Heart left ventricle (tissue), 13 donors: Measurements from ENCODE around the gene SMIM14.

Source experiments
- POLR2A ChIP-seq, 2 donors: fragments of 450-650 bp; IDR thresholded peaks; one replicate each; pipeline ENCODE4 v1.6.1; 2017; ENCODE audit warnings: antibody characterized with exemption in 2 of 2, mild to moderate bottlenecking in 2 of 2, moderate library complexity in 2 of 2
- TF ChIP-seq, protein P1 (sequence below), 12 donors: fragments of 200-600 bp; sonication (generic) in 4 of 12; IDR thresholded peaks; one replicate each; pipeline versions ENCODE4 v1.5.0 to v1.8.0; 2018 to 2022; ENCODE audit warnings: antibody characterized with exemption in 12 of 12, mild to moderate bottlenecking in 5 of 12
- donor health status: ischemic (EF 13 %, LVEDD 7.1; RV severe dilation, severe dysfunction).
- donor health status: DM: no; HTN: yes; CAD: no.
- donor health status: DM: no; HTN: no; CAD: no.
- donor health status: ischemic (EF 25% LVEDD 6.9; RV normal size, moderate dysfunction).
- donor health status: ischemic (EF 25% LVEDD 5.7; RV mildly dilated, moderate dysfunction).
- donor health status: ischemic (EF 35%, LVEDD 5.7; RV mildly dilated, moderate dysfunction).
- donor health status: nonischemic (EF 11% LVEDD 7.7; RV severe dilation, severe dysfunction).
- donor health status: DM: yes; HTN: yes; CAD: no.
- donor health status: PGD.
- donor health status: ischemic (EF 29% LVEDD 5.4; RV normal size, mild dysfunction).
- donor health status: nonischemic (EF 23%, LVEDD 6.1; RV moderate dilation, normal function).

DNA sequence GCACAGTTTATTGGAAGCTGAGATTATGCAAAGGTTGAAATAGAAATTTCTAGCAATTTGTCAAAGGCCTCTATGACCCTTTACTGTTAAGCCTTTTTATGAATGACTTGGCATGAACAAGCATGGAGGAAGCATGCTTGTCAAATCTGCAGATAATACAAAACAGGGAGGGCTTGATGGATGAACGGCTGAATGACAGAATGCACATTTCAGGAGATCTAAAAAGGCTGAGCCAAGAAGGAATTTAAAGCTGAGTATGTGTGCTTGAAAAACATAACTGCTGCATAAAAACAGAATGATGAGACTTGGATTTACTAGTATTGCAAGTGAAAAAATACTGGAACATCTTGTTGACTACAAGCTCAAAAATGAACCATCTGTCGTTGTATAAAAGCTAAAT is 30.2 kb upstream of the SMIM14 start:
- TF ChIP-seq, protein P1, sequence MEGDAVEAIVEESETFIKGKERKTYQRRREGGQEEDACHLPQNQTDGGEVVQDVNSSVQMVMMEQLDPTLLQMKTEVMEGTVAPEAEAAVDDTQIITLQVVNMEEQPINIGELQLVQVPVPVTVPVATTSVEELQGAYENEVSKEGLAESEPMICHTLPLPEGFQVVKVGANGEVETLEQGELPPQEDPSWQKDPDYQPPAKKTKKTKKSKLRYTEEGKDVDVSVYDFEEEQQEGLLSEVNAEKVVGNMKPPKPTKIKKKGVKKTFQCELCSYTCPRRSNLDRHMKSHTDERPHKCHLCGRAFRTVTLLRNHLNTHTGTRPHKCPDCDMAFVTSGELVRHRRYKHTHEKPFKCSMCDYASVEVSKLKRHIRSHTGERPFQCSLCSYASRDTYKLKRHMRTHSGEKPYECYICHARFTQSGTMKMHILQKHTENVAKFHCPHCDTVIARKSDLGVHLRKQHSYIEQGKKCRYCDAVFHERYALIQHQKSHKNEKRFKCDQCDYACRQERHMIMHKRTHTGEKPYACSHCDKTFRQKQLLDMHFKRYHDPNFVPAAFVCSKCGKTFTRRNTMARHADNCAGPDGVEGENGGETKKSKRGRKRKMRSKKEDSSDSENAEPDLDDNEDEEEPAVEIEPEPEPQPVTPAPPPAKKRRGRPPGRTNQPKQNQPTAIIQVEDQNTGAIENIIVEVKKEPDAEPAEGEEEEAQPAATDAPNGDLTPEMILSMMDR (IDR thresholded peaks at IDR 0.05), result no peak
- no peak for TF ChIP-seq POLR2A (IDR thresholded peaks at IDR 0.05)
